ENCODE data around the gene PCDH9.

PCDH9 gene

GRCh38 chr13:67259208-67259607, 29.1 kb upstream of the PCDH9 start:
- no peaks in the 10 kb centered on the region for H3K27me3 ChIP-seq (ENCODE audit: insufficient read depth, poor library complexity, severe bottlenecking)
- H3K4me3 ChIP-seq (replicated peaks; ENCODE audit: insufficient read depth, low read length): no peak overlapping the region
- TF ChIP-seq CTCF (IDR thresholded peaks at IDR 0.05; ENCODE audit: insufficient read depth, low read length): no peak
- TF ChIP-seq SPI1 (IDR thresholded peaks at IDR 0.05; ENCODE audit: borderline replicate concordance, low read depth): no peak
- TF ChIP-seq POLR2AphosphoS5 (IDR thresholded peaks at IDR 0.05; ENCODE audit: low read depth): no peak
- no peak for TF ChIP-seq GABPA (IDR thresholded peaks at IDR 0.05; ENCODE audit: low read depth)
- no peak for TF ChIP-seq REST (IDR thresholded peaks at IDR 0.05; ENCODE audit: insufficient replicate concordance, low read depth)
- no peak for DNase-seq (ENCODE audit: low read depth in 1 of 2, low spot score in 1 of 2)
- H3K27ac ChIP-seq (replicated peaks): no peak overlapping the region

GRCh38 chr13:67258482-67258881, 28.3 kb upstream of the PCDH9 start:
- Histone ChIP-seq H3K27ac (replicated peaks) (no peak overlapping the region), H3K4me3 (replicated peaks; ENCODE audit: insufficient read depth, low read length) (no peak overlapping the region), H3K27me3 (ENCODE audit: insufficient read depth, poor library complexity, severe bottlenecking) (no peaks in the 10 kb centered on the region)
- no peak for DNase-seq (ENCODE audit: low read depth in 1 of 2, low spot score in 1 of 2)
- TF ChIP-seq POLR2AphosphoS5 (IDR thresholded peaks at IDR 0.05; ENCODE audit: low read depth): no peak

- Histone ChIP-seq H3K27ac (replicated peaks) (no peak overlapping the region), H3K27me3 (ENCODE audit: insufficient read depth, poor library complexity, severe bottlenecking) (no peaks in the 10 kb centered on the region), H3K4me3 (replicated peaks; ENCODE audit: insufficient read depth, low read length) (no peak overlapping the region)
- TF ChIP-seq GABPA (IDR thresholded peaks at IDR 0.05; ENCODE audit: low read depth): no peak
- no peak for TF ChIP-seq CTCF (IDR thresholded peaks at IDR 0.05; ENCODE audit: insufficient read depth, low read length)
- TF ChIP-seq POLR2AphosphoS5 (IDR thresholded peaks at IDR 0.05; ENCODE audit: low read depth): no peak
- no peak for TF ChIP-seq SPI1 (IDR thresholded peaks at IDR 0.05; ENCODE audit: borderline replicate concordance, low read depth)
- no peak for DNase-seq (ENCODE audit: low read depth in 1 of 2, low spot score in 1 of 2)
Observed at GRCh38 chr13:67238861-67239260, 8.7 kb upstream of the PCDH9 start.

- Histone ChIP-seq H3K27ac (replicated peaks) (no peak overlapping the region), H3K4me3 (replicated peaks; ENCODE audit: insufficient read depth, low read length) (no peak overlapping the region), H3K27me3 (ENCODE audit: insufficient read depth, poor library complexity, severe bottlenecking) (peaks cover 3% of the 10 kb centered on the region)
- peak; percentile 43 for TF ChIP-seq CTCF (IDR thresholded peaks at IDR 0.05; ENCODE audit: insufficient read depth, low read length)
- no peak for TF ChIP-seq REST (IDR thresholded peaks at IDR 0.05; ENCODE audit: insufficient replicate concordance, low read depth)
- no peak for DNase-seq (ENCODE audit: low read depth in 1 of 2, low spot score in 1 of 2)
Observed at GRCh38 chr13:67238277-67238859, 8.2 kb upstream of the PCDH9 start.
